ENCODE measurements around the gene CDC14A. TPM values are rescaled to one million over a fixed set of nuclear protein-coding genes. Genes with fewer than 3 reads are reported as not detected.

CDC14A gene
- total RNA-seq, 1 experiment from 2014 or later, result 3.4 TPM

DNA sequence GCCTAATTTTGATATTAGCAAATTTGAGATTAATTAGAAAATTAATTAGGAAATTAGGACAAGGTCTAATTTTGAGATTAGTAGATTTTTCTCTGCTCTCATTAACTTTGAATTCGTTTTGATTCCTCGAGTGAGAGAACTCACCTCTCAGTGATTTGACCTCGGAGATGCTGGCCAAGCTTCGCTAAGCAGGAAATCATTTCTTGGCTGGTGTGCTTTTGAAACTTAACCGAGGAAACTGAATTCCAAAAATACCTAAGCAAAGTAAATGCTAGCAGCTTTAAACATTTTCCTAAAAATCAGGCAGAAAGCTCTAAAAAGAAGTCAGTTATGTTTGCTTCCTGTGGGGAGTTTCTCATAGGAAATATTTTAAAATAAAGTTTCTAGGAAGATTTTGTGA, 34.9 kb downstream of the CDC14A start:
- Histone ChIP-seq H2AFZ (ENCODE audit: low read length) (no peak overlapping the region), H3K27ac (ENCODE audit: low read length) (no peak overlapping the region)
- no peak for ATAC-seq

DNA sequence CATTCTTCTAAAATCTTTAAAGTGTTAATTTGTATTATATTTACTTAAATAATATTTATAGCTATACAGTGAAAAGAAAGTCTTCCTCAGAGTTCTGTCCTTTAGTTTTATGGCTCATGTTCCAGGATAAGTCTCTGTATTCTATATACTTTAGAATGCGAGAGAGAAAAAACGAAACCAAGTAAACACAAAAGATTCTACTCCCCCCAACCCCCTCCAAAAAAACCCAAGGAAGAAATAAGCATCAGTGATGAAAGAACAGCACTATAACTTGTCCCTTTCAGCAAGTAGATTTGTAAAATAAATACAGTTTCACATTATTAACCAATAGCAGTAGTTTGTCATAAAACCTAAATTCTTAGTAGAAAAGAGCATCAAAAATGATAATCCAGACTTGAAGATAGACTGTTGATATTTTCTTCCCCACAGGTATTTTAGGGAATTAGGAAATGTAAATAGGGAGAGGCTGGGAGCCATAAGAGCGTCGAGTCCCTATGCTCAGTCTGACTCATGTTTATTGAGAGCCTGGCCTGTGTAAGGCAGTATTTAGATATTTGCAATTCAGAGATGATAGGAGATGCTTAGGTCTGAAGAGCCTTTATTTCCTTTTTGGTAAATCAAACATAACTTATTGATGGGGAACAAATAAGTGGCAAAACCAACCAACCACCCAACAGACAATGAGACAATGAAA, 35.5 kb downstream of the CDC14A start:
- H3K9me2 ChIP-seq (replicated peaks; ENCODE audit: low read length), result no peaks in the 10 kb centered on the region
- no peak overlapping the region for H2AFZ ChIP-seq (ENCODE audit: low read length)
- TF ChIP-seq EZH2phosphoT487 (IDR thresholded peaks at IDR 0.05; ENCODE audit: borderline replicate concordance, low read length) (no peak), EZH2 (IDR thresholded peaks at IDR 0.05; ENCODE audit: low read length, unreplicated experiment) (no peak), CTCF (conservative IDR thresholded peaks at IDR 0.05; ENCODE audit: low read depth, low read length) (no peak)
- BruUV-seq (replicated peaks), result no TSS peak
- H3K79me2 ChIP-seq (ENCODE audit: low read length), result no peaks in the 10 kb centered on the region
- H3K4me3 ChIP-seq (ENCODE audit: low read length), result no peak overlapping the region
- H3K4me2 ChIP-seq (ENCODE audit: low read length), result no peak overlapping the region
- H3K36me3 ChIP-seq (ENCODE audit: low read depth, low read length), result no peaks in the 10 kb centered on the region
- ChIA-PET CTCF (no interaction called here), POLR2A (ENCODE audit: unreplicated experiment) (no interaction called here)
- no peaks in the 10 kb centered on the region for H3K4me1 ChIP-seq (ENCODE audit: insufficient read depth, low read length)
- ATAC-seq, result peak; percentile 38; the same call in 1 of the 2 replicates
- H3K9ac ChIP-seq (ENCODE audit: low read length), result no peak overlapping the region
- no peak for DNase-seq
- H3K27me3 ChIP-seq (ENCODE audit: low read length), result no peaks in the 10 kb centered on the region
- intact Hi-C loops (cut with micrococcal nuclease), result no loop called here
- no peak overlapping the region for H3K27ac ChIP-seq (ENCODE audit: low read length)
- no peaks in the 10 kb centered on the region for H3F3A ChIP-seq (ENCODE audit: low read length, unreplicated experiment)
- no peaks in the 10 kb centered on the region for H3K9me3 ChIP-seq (ENCODE audit: low read length)
- H4K20me1 ChIP-seq (ENCODE audit: low read length), result no peaks in the 10 kb centered on the region

More for the DNA sequence above, 34.9 kb downstream of the CDC14A start:
- ChIA-PET POLR2A (ENCODE audit: unreplicated experiment) (no interaction called here), CTCF (no interaction called here)
- Histone ChIP-seq H4K20me1 (ENCODE audit: low read length) (no peaks in the 10 kb centered on the region), H3F3A (ENCODE audit: low read length, unreplicated experiment) (no peaks in the 10 kb centered on the region), H3K4me2 (ENCODE audit: low read length) (no peak overlapping the region), H3K9me3 (ENCODE audit: low read length) (no peaks in the 10 kb centered on the region), H3K27me3 (ENCODE audit: low read length) (no peaks in the 10 kb centered on the region), H3K79me2 (ENCODE audit: low read length) (no peaks in the 10 kb centered on the region), H3K9me2 (replicated peaks; ENCODE audit: low read length) (no peaks in the 10 kb centered on the region), H3K9ac (ENCODE audit: low read length) (no peak overlapping the region), H3K4me3 (ENCODE audit: low read length) (no peak overlapping the region), H3K36me3 (ENCODE audit: low read depth, low read length) (no peaks in the 10 kb centered on the region), H3K4me1 (ENCODE audit: insufficient read depth, low read length) (no peaks in the 10 kb centered on the region)
- TF ChIP-seq EZH2 (IDR thresholded peaks at IDR 0.05; ENCODE audit: low read length, unreplicated experiment), result no peak
- no peak for TF ChIP-seq EZH2phosphoT487 (IDR thresholded peaks at IDR 0.05; ENCODE audit: borderline replicate concordance, low read length)
- no peak for TF ChIP-seq CTCF (conservative IDR thresholded peaks at IDR 0.05; ENCODE audit: low read depth, low read length)
- no TSS peak for BruUV-seq (replicated peaks)
- DNase-seq, result no peak
- intact Hi-C loops (cut with micrococcal nuclease), result no loop called here

GRCh38 chr1:100390531-100390930, 38.2 kb downstream of the CDC14A start:
- Histone ChIP-seq H3K36me3 (ENCODE audit: low read depth, low read length) (no peaks in the 10 kb centered on the region), H3K9me3 (ENCODE audit: low read length) (no peaks in the 10 kb centered on the region), H3F3A (ENCODE audit: low read length, unreplicated experiment) (no peaks in the 10 kb centered on the region), H2AFZ (ENCODE audit: low read length) (no peak overlapping the region), H4K20me1 (ENCODE audit: low read length) (no peaks in the 10 kb centered on the region), H3K27ac (ENCODE audit: low read length) (no peak overlapping the region), H3K4me1 (ENCODE audit: insufficient read depth, low read length) (no peaks in the 10 kb centered on the region), H3K27me3 (ENCODE audit: low read length) (no peaks in the 10 kb centered on the region), H3K79me2 (ENCODE audit: low read length) (no peaks in the 10 kb centered on the region), H3K9ac (ENCODE audit: low read length) (no peak overlapping the region), H3K4me3 (ENCODE audit: low read length) (no peak overlapping the region), H3K4me2 (ENCODE audit: low read length) (no peak overlapping the region), H3K9me2 (replicated peaks; ENCODE audit: low read length) (no peaks in the 10 kb centered on the region)
- CTCF ChIA-PET, result no interaction called here
- POLR2A ChIA-PET (ENCODE audit: unreplicated experiment), result no interaction called here
- no TSS peak for BruUV-seq (replicated peaks)
- no peak for DNase-seq
- intact Hi-C loops (cut with micrococcal nuclease), result no loop called here
- TF ChIP-seq EZH2 (IDR thresholded peaks at IDR 0.05; ENCODE audit: low read length, unreplicated experiment), result no peak
- TF ChIP-seq EZH2phosphoT487 (IDR thresholded peaks at IDR 0.05; ENCODE audit: borderline replicate concordance, low read length), result no peak
- TF ChIP-seq CTCF (conservative IDR thresholded peaks at IDR 0.05; ENCODE audit: low read depth, low read length), result no peak
- ATAC-seq, result no peak
